Naive thymus-derived CD4-positive, alpha-beta T cell (primary cell): ENCODE data around the gene CADM1. TPM values are rescaled to one million over a fixed set of nuclear protein-coding genes. Genes with fewer than 3 reads are reported as not detected.

Experiments used
- ATAC-seq: fragments of 150-1000 bp; cut with Tn5 transposase; 2 replicates; pipeline ENCODE4 v1.10.0; 2021; ENCODE audit warnings: mild to moderate bottlenecking, moderate library complexity
- CTCF ChIA-PET: fragments of 350-600 bp; sonication (Branson Sonifier 250); formaldehyde crosslinking; loops from one replicate; lab custom pipeline; 2021; ENCODE audit warnings: antibody characterized with exemption; lab: Charles Lee
- POLR2A ChIA-PET: fragments of 350-600 bp; sonication (Branson Sonifier 250); formaldehyde crosslinking; loops from one replicate; lab custom pipeline; 2021; ENCODE audit warnings: antibody characterized with exemption, inconsistent platforms; lab: Charles Lee
- DNase-seq, 9 donors: peaks; one replicate each; pipeline versions ENCODE4 v3.0.0 to v3.0.0-alpha.2; 2020 to 2022; ENCODE audit warnings: mixed read lengths in 1 of 9
- H3K27ac ChIP-seq: one replicate; pipeline ENCODE4 v1.7.0; 2013; ENCODE audit warnings: mild to moderate bottlenecking, low read depth, low read length, moderate library complexity
- H3K27me3 ChIP-seq, 2 donors: one replicate each; pipeline ENCODE4 v1.7.0; 2013; ENCODE audit warnings: low read length in 2 of 2, mild to moderate bottlenecking in 2 of 2, moderate library complexity in 2 of 2; ENCODE audit not compliant: control insufficient read depth in 2 of 2, insufficient read depth in 2 of 2
- H3K36me3 ChIP-seq, 3 experiments: 1 replicate in 2 of 3; 2 replicates in 1 of 3; pipeline ENCODE4 v1.7.0; 2013; ENCODE audit warnings: low read length in 3 of 3, mild to moderate bottlenecking in 3 of 3, moderate library complexity in 1 of 3; ENCODE audit not compliant: insufficient read depth in 3 of 3, control insufficient read depth in 2 of 3
- H3K4me1 ChIP-seq, 2 donors: one replicate each; pipeline ENCODE4 v1.7.0; 2013; ENCODE audit warnings: low read length in 2 of 2, mild to moderate bottlenecking in 2 of 2, moderate library complexity in 1 of 2; ENCODE audit not compliant: control insufficient read depth in 2 of 2, insufficient read depth in 2 of 2
- H3K4me3 ChIP-seq: 2 replicates; pipeline ENCODE4 v1.7.0; 2013; ENCODE audit warnings: mild to moderate bottlenecking, low read length
- H3K9me3 ChIP-seq, 3 experiments: 1 replicate in 2 of 3; 2 replicates in 1 of 3; pipeline ENCODE4 v1.7.0; 2013; ENCODE audit warnings: low read length in 3 of 3; ENCODE audit not compliant: control insufficient read depth in 2 of 3
- H3K27ac Mint-ChIP-seq, 9 donors: one replicate each; pipeline ENCODE4 v1.8.0; 2020 to 2022; ENCODE audit warnings: mixed read lengths in 9 of 9, mild to moderate bottlenecking in 8 of 9, moderate library complexity in 5 of 9, inconsistent platforms in 2 of 9
- H3K27me3 Mint-ChIP-seq, 5 donors: one replicate each; pipeline ENCODE4 v1.8.0; 2021 to 2022; ENCODE audit warnings: mixed read lengths in 5 of 5, mild to moderate bottlenecking in 1 of 5
- H3K36me3 Mint-ChIP-seq, 5 donors: one replicate each; pipeline ENCODE4 v1.8.0; 2020 to 2022; ENCODE audit warnings: mixed read lengths in 5 of 5, mild to moderate bottlenecking in 3 of 5, inconsistent platforms in 1 of 5
- H3K4me1 Mint-ChIP-seq, 7 donors: one replicate each; pipeline ENCODE4 v1.8.0; 2020 to 2022; ENCODE audit warnings: mixed read lengths in 7 of 7, mild to moderate bottlenecking in 3 of 7, inconsistent platforms in 1 of 7
- H3K4me3 Mint-ChIP-seq, 10 donors: one replicate each; pipeline ENCODE4 v1.8.0; 2020 to 2022; ENCODE audit warnings: mild to moderate bottlenecking in 10 of 10, mixed read lengths in 10 of 10, moderate library complexity in 6 of 10, inconsistent platforms in 2 of 10
- H3K9me3 Mint-ChIP-seq, 11 donors: one replicate each; pipeline ENCODE4 v1.8.0; 2020 to 2022; ENCODE audit warnings: mixed read lengths in 11 of 11, mild to moderate bottlenecking in 4 of 11, inconsistent platforms in 1 of 11, moderate library complexity in 1 of 11
- intact Hi-C, 2 donors: fragments of 100-400 bp; cut with micrococcal nuclease; formaldehyde crosslinking; loops; one replicate each; pipeline ENCODE4 v1.15.1; 2023
- polyA plus RNA-seq, 2 donors: library from polyadenylated mRNA; unstranded; fragments of 300-500 nt; fragmentation: Illumina TruSeq; gene quantifications; one replicate each; pipeline ENCODE4 v1.2.3, GENCODE V29; 2021
- total RNA-seq, 6 experiments: library from RNA in 5 of 6; stranded (reverse) in 5 of 6; gene quantifications; 1 replicate in 5 of 6; 2 replicates in 1 of 6; pipeline ENCODE4 v1.2.3 and lab custom pipeline; 2021 to 2026

Gene CADM1
- total and polyA plus RNA-seq, 7 experiments from 2014 or later: 0.29 to 2.7 (median 0.69) TPM

- no peaks in the 10 kb centered on the region for H3K9me3 Mint-ChIP-seq
- ChIA-PET CTCF (no interaction called here), POLR2A (no interaction called here)
- H3K36me3 ChIP-seq: no peaks in the 10 kb centered on the region
- intact Hi-C loops: no loop called here
- H3K27ac Mint-ChIP-seq: no peak overlapping the region
- no peaks in the 10 kb centered on the region for H3K36me3 Mint-ChIP-seq
- H3K27me3 ChIP-seq: no peaks in the 10 kb centered on the region
- H3K4me3 Mint-ChIP-seq: no peak overlapping the region
- DNase-seq: no peak
- ATAC-seq: no peak
- no peaks in the 10 kb centered on the region for H3K9me3 ChIP-seq
- no peaks in the 10 kb centered on the region for H3K4me1 ChIP-seq
- H3K27me3 Mint-ChIP-seq: peaks cover 3 to 14% (median 12%) of the 10 kb centered on the region in 5 donors
- no peak overlapping the region for H3K27ac ChIP-seq
- H3K4me3 ChIP-seq: no peak overlapping the region
- H3K4me1 Mint-ChIP-seq: no peaks in the 10 kb centered on the region
Observed at GRCh38 chr11:115316696-115317095, 187.5 kb downstream of the CADM1 start.

- POLR2A ChIA-PET: no interaction called here
- Mint-ChIP-seq H3K4me3 (no peak overlapping the region), H3K27me3 (peaks cover 3 to 22% (median 18%) of the 10 kb centered on the region in 5 donors), H3K36me3 (no peaks in the 10 kb centered on the region), H3K9me3 (no peaks in the 10 kb centered on the region), H3K4me1 (no peaks in the 10 kb centered on the region), H3K27ac (no peak overlapping the region)
- ATAC-seq: no peak
- intact Hi-C loops: no loop called here
- no peak for DNase-seq
- H3K4me3 ChIP-seq: no peak overlapping the region
- no peaks in the 10 kb centered on the region for H3K4me1 ChIP-seq
- CTCF ChIA-PET: interaction anchor here (0.9 to 1.7 kb wide), 2 partner anchors 9 to 20 kb away, joined by 3 to 4 read pairs; no protein-coding TSS in a partner anchor
- no peaks in the 10 kb centered on the region for H3K36me3 ChIP-seq
- no peak overlapping the region for H3K27ac ChIP-seq
- H3K27me3 ChIP-seq: no peaks in the 10 kb centered on the region
- H3K9me3 ChIP-seq: no peaks in the 10 kb centered on the region
Observed at GRCh38 chr11:115314330-115314920, 189.8 kb downstream of the CADM1 start.

- peaks cover under 1 to 22% (median 15%) of the 10 kb centered on the region in 5 donors for H3K27me3 Mint-ChIP-seq
- Histone ChIP-seq H3K9me3 (no peaks in the 10 kb centered on the region), H3K4me1 (no peaks in the 10 kb centered on the region), H3K36me3 (no peaks in the 10 kb centered on the region), H3K4me3 (no peak overlapping the region), H3K27ac (no peak overlapping the region), H3K27me3 (no peaks in the 10 kb centered on the region)
- H3K4me1 Mint-ChIP-seq: no peaks in the 10 kb centered on the region
- no peak overlapping the region for H3K27ac Mint-ChIP-seq
- no peaks in the 10 kb centered on the region for H3K36me3 Mint-ChIP-seq
- no peaks in the 10 kb centered on the region for H3K9me3 Mint-ChIP-seq
- ChIA-PET POLR2A (no interaction called here), CTCF (interaction anchor here (1.7 kb wide), 1 partner anchor 10 kb away, joined by 4 read pairs; no protein-coding TSS in a partner anchor)
- DNase-seq (no peak), ATAC-seq (no peak)
- intact Hi-C loops: no loop called here
- no peak overlapping the region for H3K4me3 Mint-ChIP-seq
Observed at GRCh38 chr11:115313224-115313838, 190.9 kb downstream of the CADM1 start.

GRCh38 chr11:115311949-115312348 lies 192.3 kb downstream of the CADM1 start:
- no peaks in the 10 kb centered on the region for H3K9me3 ChIP-seq
- no peaks in the 10 kb centered on the region for H3K9me3 Mint-ChIP-seq
- no peaks in the 10 kb centered on the region for H3K36me3 ChIP-seq
- no peaks in the 10 kb centered on the region for H3K27me3 ChIP-seq
- no peaks in the 10 kb centered on the region for H3K4me1 ChIP-seq
- intact Hi-C loops: no loop called here
- no peak overlapping the region for H3K4me3 Mint-ChIP-seq
- H3K4me3 ChIP-seq: no peak overlapping the region
- H3K27ac ChIP-seq: no peak overlapping the region
- DNase-seq: no peak
- ChIA-PET POLR2A (no interaction called here), CTCF (no interaction called here)
- peaks cover 4 to 22% (median 12%) of the 10 kb centered on the region in 5 donors for H3K27me3 Mint-ChIP-seq
- H3K36me3 Mint-ChIP-seq: no peaks in the 10 kb centered on the region
- no peak overlapping the region for H3K27ac Mint-ChIP-seq
- H3K4me1 Mint-ChIP-seq: no peaks in the 10 kb centered on the region
- no peak for ATAC-seq

GRCh38 chr11:115306689-115307088 lies 197.5 kb downstream of the CADM1 start:
- Mint-ChIP-seq H3K27me3 (peaks cover under 1 to 12% (median 6%) of the 10 kb centered on the region in 5 donors), H3K9me3 (no peaks in the 10 kb centered on the region), H3K27ac (no peak overlapping the region), H3K36me3 (no peaks in the 10 kb centered on the region), H3K4me1 (no peaks in the 10 kb centered on the region), H3K4me3 (no peak overlapping the region)
- Histone ChIP-seq H3K9me3 (no peaks in the 10 kb centered on the region), H3K27me3 (no peaks in the 10 kb centered on the region), H3K4me3 (no peak overlapping the region), H3K4me1 (no peaks in the 10 kb centered on the region), H3K36me3 (no peaks in the 10 kb centered on the region), H3K27ac (no peak overlapping the region)
- CTCF ChIA-PET: no interaction called here
- ATAC-seq (no peak), DNase-seq (no peak)
- POLR2A ChIA-PET: no interaction called here
- intact Hi-C loops: no loop called here

- CTCF ChIA-PET: no interaction called here
- H3K27ac Mint-ChIP-seq: no peak overlapping the region
- no peaks in the 10 kb centered on the region for H3K9me3 ChIP-seq
- H3K4me1 ChIP-seq: no peaks in the 10 kb centered on the region
- no peak overlapping the region for H3K4me3 Mint-ChIP-seq
- ATAC-seq: no peak
- H3K27ac ChIP-seq: no peak overlapping the region
- H3K9me3 Mint-ChIP-seq: no peaks in the 10 kb centered on the region
- no peaks in the 10 kb centered on the region for H3K36me3 Mint-ChIP-seq
- H3K27me3 ChIP-seq: no peaks in the 10 kb centered on the region
- no peaks in the 10 kb centered on the region for H3K36me3 ChIP-seq
- POLR2A ChIA-PET: no interaction called here
- H3K27me3 Mint-ChIP-seq: peaks cover 0 to 12% (median under 1%) of the 10 kb centered on the region in 5 donors
- H3K4me1 Mint-ChIP-seq: no peaks in the 10 kb centered on the region
- H3K4me3 ChIP-seq: no peak overlapping the region
- intact Hi-C loops: no loop called here
- DNase-seq: no peak
Observed at GRCh38 chr11:115304774-115305472, 199.3 kb downstream of the CADM1 start.
